HG02852 (cell line): ENCODE results near the gene POLD3.

ENCODE experiments used
- ATAC-seq: cut with Tn5 transposase; IDR thresholded peaks from one replicate; pipeline ENCODE4 v1.9.1; 2021; ENCODE audit warnings: mild to moderate bottlenecking, moderate library complexity; ENCODE audit not compliant: unreplicated experiment

POLD3 gene

GRCh38 chr11:74592441-74593362, at the start of gene POLD3:
POLD3 (plus strand) TSS chr11:74592582; CDS start chr11:74592659, 77 bp downstream.
- peak; percentile 96 for ATAC-seq

GRCh38 chr11:74543991-74544390, 48.4 kb upstream of the POLD3 start:
- no peak for ATAC-seq

- no peak for ATAC-seq
These were observed 45.6 kb upstream of the POLD3 start for GRCh38 chr11:74546752-74547151.

- no peak for ATAC-seq
These were observed 41.2 kb upstream of the POLD3 start for GRCh38 chr11:74550991-74551753.

- no peak for ATAC-seq
These were observed 40.6 kb upstream of the POLD3 start for GRCh38 chr11:74551754-74552145.

- ATAC-seq = no peak
These were observed 34.9 kb upstream of the POLD3 start for GRCh38 chr11:74557526-74557925.

GRCh38 chr11:74559110-74559933, 33.1 kb upstream of the POLD3 start:
- ATAC-seq = no peak

GRCh38 chr11:74559934-74560309, 32.5 kb upstream of the POLD3 start:
- ATAC-seq = no peak

GRCh38 chr11:74566146-74566960, 26.0 kb upstream of the POLD3 start:
- ATAC-seq = no peak

GRCh38 chr11:74568028-74568427, 24.4 kb upstream of the POLD3 start:
- ATAC-seq = no peak

- ATAC-seq = no peak
These were observed 21.9 kb upstream of the POLD3 start for GRCh38 chr11:74570266-74571061.

GRCh38 chr11:74571062-74571399, 21.4 kb upstream of the POLD3 start:
- ATAC-seq = no peak

- ATAC-seq = no peak
These were observed 20.0 kb upstream of the POLD3 start for GRCh38 chr11:74572349-74572748.

GRCh38 chr11:74574563-74574962, 17.8 kb upstream of the POLD3 start:
- ATAC-seq = no peak

- ATAC-seq = no peak
These were observed 16.4 kb upstream of the POLD3 start for GRCh38 chr11:74575999-74576398.

GRCh38 chr11:74577181-74577580, 15.2 kb upstream of the POLD3 start:
- no peak for ATAC-seq

GRCh38 chr11:74577624-74578396, 14.6 kb upstream of the POLD3 start:
- ATAC-seq = no peak

GRCh38 chr11:74579577-74580270, 12.7 kb upstream of the POLD3 start:
- ATAC-seq = no peak
